Suprapubic skin (tissue), 4 donors: Measurements from ENCODE around the gene SSR4.

ENCODE experiments used
- CTCF ChIP-seq, 2 donors: fragments of 200-600 bp in 1 of 2; fragments of 450-650 bp in 1 of 2; sonication (generic) in 1 of 2; IDR thresholded peaks; one replicate each; pipeline ENCODE4 v1.5.1; 2016 to 2019; ENCODE audit warnings: antibody characterized with exemption in 2 of 2, mild to moderate bottlenecking in 1 of 2, moderate library complexity in 1 of 2
- EP300 ChIP-seq: sonication (generic); formaldehyde crosslinking; IDR thresholded peaks from one replicate; pipeline ENCODE4 v1.6.1; 2017; ENCODE audit warnings: antibody characterized with exemption
- POLR2A ChIP-seq, 2 donors: fragments of 450-650 bp; IDR thresholded peaks; one replicate each; pipeline ENCODE4 v1.6.1; 2017; ENCODE audit warnings: antibody characterized with exemption in 2 of 2, mild to moderate bottlenecking in 2 of 2, moderate library complexity in 2 of 2
- POLR2AphosphoS5 ChIP-seq, 3 donors: sonication (generic); formaldehyde crosslinking; IDR thresholded peaks; one replicate each; pipeline ENCODE4 v1.6.1; 2017; ENCODE audit warnings: antibody characterized with exemption in 3 of 3

GRCh38 chrX:153802513-153803045 lies 8.1 kb downstream of the SSR4 start:
- TF ChIP-seq CTCF (IDR thresholded peaks at IDR 0.05) = no peak
- TF ChIP-seq EP300 = no peak
- TF ChIP-seq POLR2A (IDR thresholded peaks at IDR 0.05) = no peak
- no peak for TF ChIP-seq POLR2AphosphoS5 (IDR thresholded peaks at IDR 0.05)
